ENCODE measurements around the gene RDH11.

DNA sequence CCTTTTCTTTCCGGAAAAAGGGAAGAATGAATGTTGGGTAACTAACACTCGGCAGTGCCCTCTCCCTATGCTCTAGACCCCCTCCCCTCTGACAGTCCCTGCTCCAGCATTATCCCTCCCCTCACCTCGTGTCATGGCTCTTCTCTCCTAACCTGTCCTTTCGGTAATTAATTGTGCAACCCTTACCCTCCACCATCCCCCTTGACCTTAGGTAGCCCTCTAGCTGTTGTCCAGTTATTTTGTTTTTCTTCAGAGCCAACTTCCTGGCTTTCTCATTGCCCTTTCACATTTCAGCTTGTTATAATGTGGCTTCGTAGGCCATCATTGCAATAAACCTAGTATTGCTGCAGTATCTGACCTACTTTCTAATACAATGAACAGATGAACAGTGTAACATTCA lies 64.6 kb downstream of the RDH11 start:
- TF ChIP-seq, protein P1, sequence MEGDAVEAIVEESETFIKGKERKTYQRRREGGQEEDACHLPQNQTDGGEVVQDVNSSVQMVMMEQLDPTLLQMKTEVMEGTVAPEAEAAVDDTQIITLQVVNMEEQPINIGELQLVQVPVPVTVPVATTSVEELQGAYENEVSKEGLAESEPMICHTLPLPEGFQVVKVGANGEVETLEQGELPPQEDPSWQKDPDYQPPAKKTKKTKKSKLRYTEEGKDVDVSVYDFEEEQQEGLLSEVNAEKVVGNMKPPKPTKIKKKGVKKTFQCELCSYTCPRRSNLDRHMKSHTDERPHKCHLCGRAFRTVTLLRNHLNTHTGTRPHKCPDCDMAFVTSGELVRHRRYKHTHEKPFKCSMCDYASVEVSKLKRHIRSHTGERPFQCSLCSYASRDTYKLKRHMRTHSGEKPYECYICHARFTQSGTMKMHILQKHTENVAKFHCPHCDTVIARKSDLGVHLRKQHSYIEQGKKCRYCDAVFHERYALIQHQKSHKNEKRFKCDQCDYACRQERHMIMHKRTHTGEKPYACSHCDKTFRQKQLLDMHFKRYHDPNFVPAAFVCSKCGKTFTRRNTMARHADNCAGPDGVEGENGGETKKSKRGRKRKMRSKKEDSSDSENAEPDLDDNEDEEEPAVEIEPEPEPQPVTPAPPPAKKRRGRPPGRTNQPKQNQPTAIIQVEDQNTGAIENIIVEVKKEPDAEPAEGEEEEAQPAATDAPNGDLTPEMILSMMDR (conservative IDR thresholded peaks at IDR 0.05; ENCODE audit: low read length) = no peak
- TF ChIP-seq EZH2phosphoT487 (IDR thresholded peaks at IDR 0.05; ENCODE audit: borderline replicate concordance, low read depth, low read length) = no peak

Measured in OCI-LY7 (cell line).